ENCODE measurements around the gene TAMM41.

TAMM41 gene

DNA sequence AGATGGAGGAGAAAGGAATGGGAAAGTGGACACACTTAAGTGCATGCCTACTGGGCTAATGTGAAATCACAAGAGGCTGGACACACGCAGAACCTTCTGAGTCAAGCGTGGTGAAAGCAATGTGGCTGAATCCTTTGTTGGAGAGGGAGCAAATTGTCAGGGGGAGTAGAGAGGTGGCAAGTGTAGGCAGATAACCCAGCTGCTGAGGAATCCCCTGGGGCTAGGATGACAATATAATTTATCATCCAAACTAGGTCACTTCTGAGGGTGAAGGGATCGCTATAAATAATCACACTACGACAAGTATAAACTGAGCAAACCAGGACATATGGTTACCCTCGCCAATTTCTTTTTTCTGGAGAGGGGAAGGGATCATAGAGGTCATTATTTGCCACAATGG, 28.7 kb downstream of the TAMM41 start:
- DNase-seq (ENCODE audit: extremely low spot score): no peak
- CTCF ChIA-PET: no interaction called here
- POLR2A ChIA-PET: no interaction called here
- TF ChIP-seq ELF4 (IDR thresholded peaks at IDR 0.05): no peak
- no peak for TF ChIP-seq FOXA1 (IDR thresholded peaks at IDR 0.05)
- no peak for TF ChIP-seq HDGF (IDR thresholded peaks at IDR 0.05; ENCODE audit: borderline replicate concordance)
- TF ChIP-seq NFRKB (IDR thresholded peaks at IDR 0.05): no peak
- no peak for TF ChIP-seq ARNT (IDR thresholded peaks at IDR 0.05)
- no peak for TF ChIP-seq L3MBTL2 (conservative IDR thresholded peaks at IDR 0.05)
- TF ChIP-seq CTBP1 (IDR thresholded peaks at IDR 0.05; ENCODE audit: borderline replicate concordance): no peak
- no peak for TF ChIP-seq FOXM1 (IDR thresholded peaks at IDR 0.05; ENCODE audit: borderline replicate concordance)
- no peak for TF ChIP-seq TARDBP (IDR thresholded peaks at IDR 0.05)
- no peak for TF ChIP-seq BHLHE40 (IDR thresholded peaks at IDR 0.05; ENCODE audit: borderline replicate concordance)
- no peak for TF ChIP-seq LEF1 (IDR thresholded peaks at IDR 0.05; ENCODE audit: borderline replicate concordance)
- TF ChIP-seq ZNF384 (IDR thresholded peaks at IDR 0.05): no peak
- no peak for TF ChIP-seq SUZ12 (IDR thresholded peaks at IDR 0.05)

- ChIA-PET CTCF (interaction anchor here (0.8 to 1.2 kb wide), 2 partner anchors 10 to 50 kb away, joined by 3 read pairs; no protein-coding TSS in a partner anchor), POLR2A (no interaction called here)
- TF ChIP-seq L3MBTL2 (conservative IDR thresholded peaks at IDR 0.05) (no peak), ZNF384 (IDR thresholded peaks at IDR 0.05) (no peak), SP1 (IDR thresholded peaks at IDR 0.05) (no peak), FOXK2 (IDR thresholded peaks at IDR 0.05) (no peak), SUZ12 (IDR thresholded peaks at IDR 0.05) (no peak), TARDBP (IDR thresholded peaks at IDR 0.05) (no peak), LEF1 (IDR thresholded peaks at IDR 0.05; ENCODE audit: borderline replicate concordance) (no peak), ELF4 (IDR thresholded peaks at IDR 0.05) (no peak), BHLHE40 (IDR thresholded peaks at IDR 0.05; ENCODE audit: borderline replicate concordance) (no peak), ARNT (IDR thresholded peaks at IDR 0.05) (no peak), CTBP1 (IDR thresholded peaks at IDR 0.05; ENCODE audit: borderline replicate concordance) (no peak), NFRKB (IDR thresholded peaks at IDR 0.05) (no peak), FOXA1 (IDR thresholded peaks at IDR 0.05) (no peak), HDGF (IDR thresholded peaks at IDR 0.05; ENCODE audit: borderline replicate concordance) (no peak), FOXM1 (IDR thresholded peaks at IDR 0.05; ENCODE audit: borderline replicate concordance) (no peak)
- TF ChIP-seq, protein P1, sequence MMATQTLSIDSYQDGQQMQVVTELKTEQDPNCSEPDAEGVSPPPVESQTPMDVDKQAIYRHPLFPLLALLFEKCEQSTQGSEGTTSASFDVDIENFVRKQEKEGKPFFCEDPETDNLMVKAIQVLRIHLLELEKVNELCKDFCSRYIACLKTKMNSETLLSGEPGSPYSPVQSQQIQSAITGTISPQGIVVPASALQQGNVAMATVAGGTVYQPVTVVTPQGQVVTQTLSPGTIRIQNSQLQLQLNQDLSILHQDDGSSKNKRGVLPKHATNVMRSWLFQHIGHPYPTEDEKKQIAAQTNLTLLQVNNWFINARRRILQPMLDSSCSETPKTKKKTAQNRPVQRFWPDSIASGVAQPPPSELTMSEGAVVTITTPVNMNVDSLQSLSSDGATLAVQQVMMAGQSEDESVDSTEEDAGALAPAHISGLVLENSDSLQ (IDR thresholded peaks at IDR 0.05): no peak
- no peak for DNase-seq (ENCODE audit: extremely low spot score)
Observed at GRCh38 chr3:11815111-11815510, 31.6 kb downstream of the TAMM41 start.

DNA sequence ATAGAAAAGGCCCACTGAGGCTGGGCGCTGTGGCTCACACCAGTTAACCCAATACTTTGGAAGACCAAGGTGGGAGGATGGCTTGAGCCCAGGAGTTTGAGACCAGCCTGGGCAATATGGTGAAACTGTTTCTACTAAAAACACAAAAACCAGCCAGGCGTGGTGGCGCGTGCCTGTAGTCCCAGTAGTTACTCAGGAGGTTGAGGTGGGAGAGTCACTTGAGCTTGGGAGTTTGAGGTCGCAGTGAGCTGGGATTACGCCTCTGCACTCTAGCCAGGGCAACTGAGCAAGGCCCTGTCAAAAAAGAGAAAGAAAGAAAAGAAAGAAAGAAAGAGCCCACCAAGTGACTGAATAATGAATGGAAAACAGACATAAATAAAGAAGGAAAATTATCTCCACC, 32.0 kb downstream of the TAMM41 start:
- POLR2A ChIA-PET: no interaction called here
- CTCF ChIA-PET: interaction anchor here (0.8 to 1.2 kb wide), 2 partner anchors 11 to 49 kb away, joined by 3 read pairs; no protein-coding TSS in a partner anchor

GRCh38 chr3:11810276-11810675, 36.4 kb downstream of the TAMM41 start:
- CTCF ChIA-PET: no interaction called here
- TF ChIP-seq FOXM1 (IDR thresholded peaks at IDR 0.05; ENCODE audit: borderline replicate concordance) (no peak), NFRKB (IDR thresholded peaks at IDR 0.05) (no peak), CTBP1 (IDR thresholded peaks at IDR 0.05; ENCODE audit: borderline replicate concordance) (no peak), FOXK2 (IDR thresholded peaks at IDR 0.05) (no peak), HDGF (IDR thresholded peaks at IDR 0.05; ENCODE audit: borderline replicate concordance) (no peak), SUZ12 (IDR thresholded peaks at IDR 0.05) (no peak), TARDBP (IDR thresholded peaks at IDR 0.05) (no peak), LEF1 (IDR thresholded peaks at IDR 0.05; ENCODE audit: borderline replicate concordance) (no peak), ZNF384 (IDR thresholded peaks at IDR 0.05) (no peak), FOXA1 (IDR thresholded peaks at IDR 0.05) (no peak), ELF4 (IDR thresholded peaks at IDR 0.05) (no peak), ARNT (IDR thresholded peaks at IDR 0.05) (no peak), BHLHE40 (IDR thresholded peaks at IDR 0.05; ENCODE audit: borderline replicate concordance) (no peak), SP1 (IDR thresholded peaks at IDR 0.05) (no peak), L3MBTL2 (conservative IDR thresholded peaks at IDR 0.05) (no peak)
- TF ChIP-seq, protein P1 (IDR thresholded peaks at IDR 0.05): no peak
- POLR2A ChIA-PET: no interaction called here
- no peak for DNase-seq (ENCODE audit: extremely low spot score)

More for the DNA sequence above, 32.0 kb downstream of the TAMM41 start:
- TF ChIP-seq FOXA1 (IDR thresholded peaks at IDR 0.05): no peak
- no peak for TF ChIP-seq ELF4 (IDR thresholded peaks at IDR 0.05)
- no peak for TF ChIP-seq LEF1 (IDR thresholded peaks at IDR 0.05; ENCODE audit: borderline replicate concordance)
- no peak for TF ChIP-seq ZNF384 (IDR thresholded peaks at IDR 0.05)
- TF ChIP-seq L3MBTL2 (conservative IDR thresholded peaks at IDR 0.05): no peak
- TF ChIP-seq FOXK2 (IDR thresholded peaks at IDR 0.05): no peak
- TF ChIP-seq CTBP1 (IDR thresholded peaks at IDR 0.05; ENCODE audit: borderline replicate concordance): no peak
- no peak for TF ChIP-seq TARDBP (IDR thresholded peaks at IDR 0.05)
- TF ChIP-seq FOXM1 (IDR thresholded peaks at IDR 0.05; ENCODE audit: borderline replicate concordance): no peak
- TF ChIP-seq, protein P1 (IDR thresholded peaks at IDR 0.05): no peak
- TF ChIP-seq ARNT (IDR thresholded peaks at IDR 0.05): no peak
- TF ChIP-seq SP1 (IDR thresholded peaks at IDR 0.05): no peak
- TF ChIP-seq HDGF (IDR thresholded peaks at IDR 0.05; ENCODE audit: borderline replicate concordance): no peak
- TF ChIP-seq SUZ12 (IDR thresholded peaks at IDR 0.05): no peak
- TF ChIP-seq NFRKB (IDR thresholded peaks at IDR 0.05): no peak
- TF ChIP-seq BHLHE40 (IDR thresholded peaks at IDR 0.05; ENCODE audit: borderline replicate concordance): no peak
- DNase-seq (ENCODE audit: extremely low spot score): no peak

GRCh38 chr3:11808231-11808630, 38.5 kb downstream of the TAMM41 start:
- no peak for DNase-seq (ENCODE audit: extremely low spot score)
- ChIA-PET CTCF (interaction anchor here (0.5 kb wide), 1 partner anchor 428 kb away, joined by 3 read pairs; no protein-coding TSS in a partner anchor), POLR2A (no interaction called here)
- TF ChIP-seq TARDBP (IDR thresholded peaks at IDR 0.05) (no peak), L3MBTL2 (conservative IDR thresholded peaks at IDR 0.05) (no peak), ZNF384 (IDR thresholded peaks at IDR 0.05) (no peak), FOXA1 (IDR thresholded peaks at IDR 0.05) (no peak), SUZ12 (IDR thresholded peaks at IDR 0.05) (no peak), NFRKB (IDR thresholded peaks at IDR 0.05) (no peak), LEF1 (IDR thresholded peaks at IDR 0.05; ENCODE audit: borderline replicate concordance) (no peak), ARNT (IDR thresholded peaks at IDR 0.05) (no peak), FOXM1 (IDR thresholded peaks at IDR 0.05; ENCODE audit: borderline replicate concordance) (no peak), BHLHE40 (IDR thresholded peaks at IDR 0.05; ENCODE audit: borderline replicate concordance) (no peak), ELF4 (IDR thresholded peaks at IDR 0.05) (no peak), SP1 (IDR thresholded peaks at IDR 0.05) (no peak), FOXK2 (IDR thresholded peaks at IDR 0.05) (no peak), CTBP1 (IDR thresholded peaks at IDR 0.05; ENCODE audit: borderline replicate concordance) (no peak), HDGF (IDR thresholded peaks at IDR 0.05; ENCODE audit: borderline replicate concordance) (no peak)

Measured in HEK293T (cell line).